Gastrocnemius medialis (tissue), 4 donors: ENCODE results near the gene AFG1L. TPM values are rescaled to one million over a fixed set of nuclear protein-coding genes. Genes with fewer than 3 reads are reported as not detected.

ENCODE experiments used
- ATAC-seq, 2 donors: fragments of 150-250 bp; one replicate each; pipeline ENCODE4 v1.9.1; 2016
- DNase-seq, 2 donors: peaks; one replicate each; pipeline ENCODE4 v3.0.0-alpha.2; 2019
- H3K27ac ChIP-seq, 4 donors: fragments of 200-600 bp; sonication (generic); 1 replicate in 1 of 4; 2 replicates in 3 of 4; pipeline ENCODE4 v1.5.1; 2016 to 2018; ENCODE audit warnings: mild to moderate bottlenecking in 2 of 4, moderate library complexity in 1 of 4
- H3K27me3 ChIP-seq, 3 donors: fragments of 200-600 bp; sonication (generic) in 2 of 3; 1 replicate in 1 of 3; 2 replicates in 2 of 3; pipeline versions ENCODE4 v1.5.1 to v1.6.0; 2016 to 2019; ENCODE audit warnings: mild to moderate bottlenecking in 1 of 3, moderate library complexity in 1 of 3
- H3K36me3 ChIP-seq, 2 donors: fragments of 200-600 bp; sonication (generic) in 1 of 2; one replicate each; pipeline ENCODE4 v1.5.1; 2017 to 2018
- H3K4me1 ChIP-seq, 2 donors: fragments of 200-600 bp; sonication (generic) in 1 of 2; one replicate each; pipeline ENCODE4 v1.5.1; 2016 to 2017; ENCODE audit warnings: mild to moderate bottlenecking in 2 of 2
- H3K4me3 ChIP-seq, 4 donors: fragments of 200-600 bp; sonication (generic) in 3 of 4; 1 replicate in 1 of 4; 2 replicates in 3 of 4; pipeline ENCODE4 v1.5.1; 2016 to 2019; ENCODE audit warnings: mild to moderate bottlenecking in 2 of 4
- H3K9me3 ChIP-seq, 3 donors: fragments of 200-600 bp; sonication (generic) in 2 of 3; 1 replicate in 1 of 3; 2 replicates in 2 of 3; pipeline ENCODE4 v1.5.1; 2016 to 2019
- POLR2A ChIP-seq, 2 donors: fragments of 450-650 bp; IDR thresholded peaks; one replicate each; pipeline ENCODE4 v1.6.1; 2017; ENCODE audit warnings: antibody characterized with exemption in 2 of 2, mild to moderate bottlenecking in 2 of 2, moderate library complexity in 2 of 2
- in situ Hi-C, 4 donors: fragments of 200-750 bp; cut with MboI; loops; one replicate each; pipeline versions ENCODE4 v1.15.0 to v1.8.0; 2017; ENCODE audit warnings: low sequenced_read_pairs in 4 of 4
- intact Hi-C: fragments of 100-400 bp; cut with DNase I; formaldehyde crosslinking; loops from one replicate; pipeline ENCODE4 v1.15.1; 2023; ENCODE audit warnings: low total_unique reads
- total RNA-seq, 4 donors: library from RNA; depleted of rRNA; stranded (reverse); fragments of >200 nt; gene quantifications; one replicate each; pipeline versions ENCODE4 v1.1.0 to v1.2.3, GENCODE V29; 2016
- TF ChIP-seq, protein P1 (sequence below), 5 experiments: fragments of 450-650 bp in 3 of 5; fragments of 200-600 bp in 2 of 5; sonication (generic) in 2 of 5; IDR thresholded peaks in 4 of 5; conservative IDR thresholded peaks in 1 of 5; 1 replicate in 4 of 5; 2 replicates in 1 of 5; pipeline ENCODE4 v1.5.1; 2016 to 2019; ENCODE audit warnings: antibody characterized with exemption in 5 of 5, mild to moderate bottlenecking in 3 of 5, moderate library complexity in 3 of 5

AFG1L gene
- total RNA-seq, 4 donors from 2014 or later, result 2.1 to 7.0 (median 2.6) TPM

DNA sequence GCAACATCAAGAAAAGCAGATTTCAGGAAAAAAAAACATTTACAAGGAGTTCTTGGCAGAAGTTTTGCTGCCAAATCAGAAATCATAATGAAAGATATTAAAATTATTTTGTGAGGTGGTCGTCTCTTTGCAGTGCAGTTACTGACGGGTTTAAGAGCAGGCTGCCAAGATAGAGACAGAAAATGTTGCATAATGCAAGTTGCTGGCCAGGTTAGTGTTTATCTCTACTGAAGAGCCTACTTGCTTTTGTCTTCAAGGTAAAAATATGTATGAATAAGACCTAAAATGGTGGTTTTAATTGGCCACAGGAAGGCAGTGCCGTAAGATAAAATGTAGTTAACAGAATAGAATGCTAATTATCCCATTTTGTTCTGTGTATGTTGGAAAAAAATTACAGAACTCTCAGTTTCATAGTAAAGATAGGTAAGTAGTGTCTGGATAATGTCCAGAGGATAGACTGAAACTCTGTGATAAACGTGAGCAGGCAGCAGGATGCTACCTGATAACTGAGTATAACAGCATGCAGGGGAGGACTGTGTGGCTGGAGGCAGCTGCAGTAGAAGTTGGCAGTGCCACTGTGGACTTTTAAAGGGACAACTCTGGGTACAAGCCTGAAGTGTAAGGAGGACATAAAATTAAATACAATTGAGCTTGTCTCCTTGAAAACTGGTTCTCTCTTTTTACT lies 279.7 kb downstream of the AFG1L start:
- peak; percentile 69 to 70 for ATAC-seq
- H3K4me1 ChIP-seq, result peaks cover 80 to 89% of the 10 kb centered on the region in 2 donors
- peak overlapping the region in 3 of 4 donors; percentile 7 to 17 (median 8) for H3K4me3 ChIP-seq

More for the DNA sequence above, 279.7 kb downstream of the AFG1L start:
- Histone ChIP-seq H3K9me3 (no peaks in the 10 kb centered on the region), H3K27ac (peak overlapping the region; percentile 19 to 84 (median 79)), H3K27me3 (no peaks in the 10 kb centered on the region), H3K36me3 (peaks cover 0 to 48% of the 10 kb centered on the region in 2 donors)
- no peak for TF ChIP-seq POLR2A (IDR thresholded peaks at IDR 0.05)
- TF ChIP-seq, protein P1, sequence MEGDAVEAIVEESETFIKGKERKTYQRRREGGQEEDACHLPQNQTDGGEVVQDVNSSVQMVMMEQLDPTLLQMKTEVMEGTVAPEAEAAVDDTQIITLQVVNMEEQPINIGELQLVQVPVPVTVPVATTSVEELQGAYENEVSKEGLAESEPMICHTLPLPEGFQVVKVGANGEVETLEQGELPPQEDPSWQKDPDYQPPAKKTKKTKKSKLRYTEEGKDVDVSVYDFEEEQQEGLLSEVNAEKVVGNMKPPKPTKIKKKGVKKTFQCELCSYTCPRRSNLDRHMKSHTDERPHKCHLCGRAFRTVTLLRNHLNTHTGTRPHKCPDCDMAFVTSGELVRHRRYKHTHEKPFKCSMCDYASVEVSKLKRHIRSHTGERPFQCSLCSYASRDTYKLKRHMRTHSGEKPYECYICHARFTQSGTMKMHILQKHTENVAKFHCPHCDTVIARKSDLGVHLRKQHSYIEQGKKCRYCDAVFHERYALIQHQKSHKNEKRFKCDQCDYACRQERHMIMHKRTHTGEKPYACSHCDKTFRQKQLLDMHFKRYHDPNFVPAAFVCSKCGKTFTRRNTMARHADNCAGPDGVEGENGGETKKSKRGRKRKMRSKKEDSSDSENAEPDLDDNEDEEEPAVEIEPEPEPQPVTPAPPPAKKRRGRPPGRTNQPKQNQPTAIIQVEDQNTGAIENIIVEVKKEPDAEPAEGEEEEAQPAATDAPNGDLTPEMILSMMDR (IDR thresholded peaks at IDR 0.05 in 4 of 5, conservative IDR thresholded peaks at IDR 0.05 in 1 of 5), result no peak
- in situ Hi-C loops (loop anchor here in 1 of 4 donors (25.0 kb wide), 1 partner anchor 88 kb away; no protein-coding TSS in a partner anchor), intact Hi-C loops (no loop called here)
- no peak for DNase-seq

Other genes with a start within 250 kb of the AFG1L start
- 10 to 100 TPM; 28.3 to 64.3 (median 40.0) TPM for gene OSTM1, start 220.3 kb upstream of the AFG1L start, total RNA-seq
- not detected for gene NR2E1, start 129.0 kb upstream of the AFG1L start, total RNA-seq
- 100 to 1,000 TPM; 150 to 177 (median 168) TPM for gene SNX3, start 34.0 kb upstream of the AFG1L start, total RNA-seq